K562 (cell line): ENCODE measurements around the gene WNK1. TPM values are rescaled to one million over a fixed set of nuclear protein-coding genes. Genes with fewer than 3 reads are reported as not detected.

Experiments used
- CXXC5 ChIP-seq: fragments of 250-450 bp; sonication (Bioruptor Pico); IDR thresholded peaks from 2 replicates; pipeline ENCODE4 v1.8.0; 2022; ENCODE audit warnings: inconsistent platforms, mild to moderate bottlenecking, moderate library complexity
- HMG20B ChIP-seq: fragments of 250-450 bp; sonication (Bioruptor Pico); IDR thresholded peaks from 2 replicates; pipeline ENCODE4 v1.5.0; 2021; ENCODE audit warnings: mild to moderate bottlenecking
- KDM5B ChIP-seq: fragments of 200-600 bp; sonication (generic); IDR thresholded peaks from 2 replicates; pipeline ENCODE4 v1.6.1; 2012; ENCODE audit warnings: low read depth, mild to moderate bottlenecking, moderate library complexity, low read length, control low read depth, inconsistent platforms; ENCODE audit not compliant: insufficient replicate concordance
- SRSF3 ChIP-seq: fragments of 200-400 bp; formaldehyde crosslinking; IDR thresholded peaks from 2 replicates; pipeline ENCODE4 v1.6.1; 2016; ENCODE audit warnings: mild to moderate bottlenecking, low read length, moderate library complexity; ENCODE audit not compliant: insufficient read depth
- TBL1XR1 ChIP-seq, 2 experiments: IDR thresholded peaks; 2 replicates each; pipeline ENCODE4 v1.6.1; 2012; ENCODE audit warnings: improper control_type of control experiment in 2 of 2, low read length in 2 of 2, mild to moderate bottlenecking in 1 of 2
- ZBTB7A ChIP-seq: IDR thresholded peaks from 2 replicates; pipeline ENCODE4 v1.6.1; 2011; ENCODE audit warnings: low read depth, mild to moderate bottlenecking, low read length, moderate library complexity, borderline replicate concordance; ENCODE audit not compliant: control insufficient read depth
- ZC3H4 ChIP-seq: sonication (generic); formaldehyde crosslinking; IDR thresholded peaks from 2 replicates; pipeline ENCODE4 v1.9.0; 2021; ENCODE audit warnings: missing genetic modification reagents, borderline replicate concordance
- polyA plus RNA-seq, 8 experiments: library from polyadenylated mRNA; depleted of rRNA in 4 of 8; stranded (reverse) in 5 of 8; unstranded in 3 of 8; fragments of >200 nt; fragmentation: Nextera tagmentation in 2 of 8; fragmentation: Illumina TruSeq in 1 of 8; extraction: Ambion mirVana in 2 of 8; extraction: Trizol in 1 of 8; gene quantifications; 2 replicates each; pipeline versions ENCODE4 v1.2.1 to v1.2.3, GENCODE V29; 2011 to 2014; ENCODE audit warnings: inconsistent platforms in 1 of 8, missing spikeins in 1 of 8
- total RNA-seq, 7 experiments: library from RNA; depleted of rRNA in 6 of 7; stranded (reverse); fragments of >200 nt in 6 of 7; fragmentation: Illumina TruSeq in 2 of 7; extraction: Trizol in 2 of 7; gene quantifications; 2 replicates each; pipeline versions ENCODE4 v1.2.1 to v1.2.3, GENCODE V29; 2011 to 2021; ENCODE audit warnings: low replicate concordance in 1 of 7
- TF ChIP-seq, protein P1 (sequence below), 2 experiments: fragments of 450-650 bp; IDR thresholded peaks; 2 replicates each; pipeline ENCODE4 v1.6.1; 2016; ENCODE audit warnings: mild to moderate bottlenecking in 2 of 2, borderline replicate concordance in 1 of 2, low read depth in 1 of 2, moderate library complexity in 1 of 2
- TF ChIP-seq, protein P2 (sequence below): fragments of 250-450 bp; sonication (Bioruptor Pico); IDR thresholded peaks from 2 replicates; pipeline ENCODE4 v1.4.0; 2020; ENCODE audit warnings: mild to moderate bottlenecking, moderate library complexity
- TF ChIP-seq, protein P3 (sequence below): fragments of 250-450 bp; sonication (Bioruptor Pico); IDR thresholded peaks from 2 replicates; pipeline ENCODE4 v1.8.0; 2021; ENCODE audit warnings: mild to moderate bottlenecking, moderate library complexity

Gene WNK1
- total and polyA plus RNA-seq, 9 of the 15 experiments (the other 6 are each of a cell fraction or from before 2014, with no cell fraction given) = 4.3 to 73.9 (median 31.0) TPM

DNA sequence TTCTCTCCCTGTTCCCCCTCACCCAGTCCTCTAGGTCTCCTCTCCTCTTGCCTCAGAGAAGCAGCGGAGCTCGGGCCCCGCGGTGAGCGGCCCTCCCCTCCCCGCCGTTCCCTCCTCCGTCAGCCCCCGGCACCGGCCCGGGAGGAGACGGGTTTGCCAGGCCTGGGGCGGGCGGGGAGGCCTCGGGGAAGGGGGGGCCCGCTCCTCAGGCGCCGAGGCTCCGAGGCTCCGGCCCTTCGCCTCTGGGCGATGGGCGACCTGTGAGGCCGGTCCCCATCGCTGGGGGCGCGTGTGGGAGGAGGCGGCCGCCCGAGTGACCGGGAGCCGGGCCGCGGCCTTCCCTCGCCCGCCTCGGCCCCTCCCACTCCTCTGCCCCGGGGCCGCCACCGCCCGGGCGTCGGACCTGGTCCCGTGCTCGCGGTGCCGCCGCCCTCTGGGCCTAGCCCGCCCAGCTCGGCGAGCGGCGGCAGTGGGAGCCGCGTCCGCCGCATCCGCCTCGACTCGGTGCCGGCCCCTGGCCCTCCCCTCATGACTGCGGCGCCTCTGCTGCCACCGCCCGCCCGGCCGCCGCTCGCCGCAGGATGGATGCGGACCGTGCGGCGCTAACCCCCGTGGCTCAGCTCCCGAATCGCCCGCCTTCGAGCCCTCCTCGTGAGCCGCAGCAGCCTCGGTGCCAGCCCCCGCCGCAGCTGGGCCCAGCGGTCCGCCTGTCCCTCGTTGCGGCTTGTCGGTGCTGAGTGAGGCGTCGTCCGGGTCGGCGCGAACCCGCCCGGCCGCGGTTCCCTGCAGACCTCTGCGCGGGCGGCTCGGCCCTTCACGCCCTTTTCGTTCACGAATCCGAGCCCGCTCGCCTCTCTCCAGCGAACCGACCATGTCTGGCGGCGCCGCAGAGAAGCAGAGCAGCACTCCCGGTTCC lies 574 bp downstream of the WNK1 start (continued):
- TF ChIP-seq, protein P1, sequence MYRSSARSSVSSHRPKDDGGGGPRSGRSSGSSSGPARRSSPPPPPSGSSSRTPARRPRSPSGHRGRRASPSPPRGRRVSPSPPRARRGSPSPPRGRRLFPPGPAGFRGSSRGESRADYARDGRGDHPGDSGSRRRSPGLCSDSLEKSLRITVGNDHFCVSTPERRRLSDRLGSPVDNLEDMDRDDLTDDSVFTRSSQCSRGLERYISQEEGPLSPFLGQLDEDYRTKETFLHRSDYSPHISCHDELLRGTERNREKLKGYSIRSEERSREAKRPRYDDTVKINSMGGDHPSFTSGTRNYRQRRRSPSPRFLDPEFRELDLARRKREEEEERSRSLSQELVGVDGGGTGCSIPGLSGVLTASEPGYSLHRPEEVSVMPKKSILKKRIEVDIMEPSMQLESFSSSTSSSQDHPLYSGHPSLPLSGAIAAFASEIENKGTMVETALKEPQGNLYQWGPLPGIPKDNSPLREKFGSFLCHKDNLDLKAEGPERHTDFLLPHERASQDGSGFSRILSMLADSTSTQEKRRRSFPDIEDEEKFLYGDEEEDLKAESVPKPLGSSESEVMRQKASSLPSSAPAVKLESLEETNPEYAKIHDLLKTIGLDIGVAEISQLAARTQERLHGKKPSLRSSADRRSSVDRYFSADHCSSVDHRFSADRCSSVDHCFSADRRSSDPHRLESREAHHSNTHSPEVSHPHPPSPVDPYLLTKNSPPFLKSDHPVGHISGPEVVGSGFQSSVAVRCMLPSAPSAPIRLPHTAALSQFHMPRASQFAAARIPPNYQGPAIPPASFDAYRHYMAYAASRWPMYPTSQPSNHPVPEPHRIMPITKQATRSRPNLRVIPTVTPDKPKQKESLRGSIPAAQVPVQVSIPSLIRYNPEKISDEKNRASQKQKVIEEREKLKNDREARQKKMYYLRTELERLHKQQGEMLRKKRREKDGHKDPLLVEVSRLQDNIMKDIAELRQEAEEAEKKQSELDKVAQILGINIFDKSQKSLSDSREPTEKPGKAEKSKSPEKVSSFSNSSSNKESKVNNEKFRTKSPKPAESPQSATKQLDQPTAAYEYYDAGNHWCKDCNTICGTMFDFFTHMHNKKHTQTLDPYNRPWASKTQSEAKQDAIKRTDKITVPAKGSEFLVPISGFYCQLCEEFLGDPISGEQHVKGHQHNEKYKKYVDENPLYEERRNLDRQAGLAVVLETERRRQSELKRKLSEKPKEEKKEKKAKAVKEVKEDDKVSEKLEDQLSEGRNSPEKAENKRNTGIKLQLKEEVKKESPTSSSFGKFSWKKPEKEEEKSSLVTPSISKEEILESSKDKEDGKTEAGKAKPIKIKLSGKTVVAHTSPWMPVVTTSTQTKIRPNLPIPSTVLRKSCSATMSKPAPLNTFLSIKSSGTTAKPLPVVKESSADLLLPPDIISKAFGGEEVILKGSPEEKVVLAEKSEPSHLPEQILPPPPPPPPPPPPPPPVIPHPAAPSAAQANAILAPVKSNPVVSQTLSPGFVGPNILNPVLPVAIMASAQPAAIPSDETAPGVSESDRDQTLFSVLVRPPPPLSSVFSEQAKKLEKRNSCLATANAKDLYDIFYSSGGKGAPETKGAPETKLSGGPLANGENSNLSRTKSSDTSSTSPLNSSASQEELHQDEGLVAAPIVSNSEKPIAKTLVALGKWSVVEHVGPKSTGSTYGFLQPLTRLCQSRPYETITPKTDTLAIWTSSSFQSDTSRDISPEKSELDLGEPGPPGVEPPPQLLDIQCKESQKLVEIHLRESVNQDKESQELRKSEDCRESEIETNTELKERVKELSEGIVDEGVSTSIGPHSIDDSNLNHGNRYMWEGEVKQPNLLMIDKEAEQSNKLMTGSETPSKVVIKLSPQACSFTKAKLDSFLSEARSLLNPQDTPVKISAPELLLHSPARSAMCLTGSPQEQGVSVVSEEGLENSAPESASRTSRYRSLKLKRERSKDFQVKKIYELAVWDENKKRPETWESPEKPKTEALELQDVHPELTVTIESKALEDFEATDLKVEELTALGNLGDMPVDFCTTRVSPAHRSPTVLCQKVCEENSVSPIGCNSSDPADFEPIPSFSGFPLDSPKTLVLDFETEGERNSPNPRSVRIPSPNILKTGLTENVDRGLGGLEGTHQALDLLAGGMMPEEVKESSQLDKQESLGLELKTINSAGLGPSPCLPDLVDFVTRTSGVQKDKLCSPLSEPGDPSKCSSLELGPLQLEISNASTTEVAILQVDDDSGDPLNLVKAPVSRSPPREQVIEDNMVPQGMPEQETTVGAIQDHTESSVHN (IDR thresholded peaks at IDR 0.05; ENCODE audit: borderline replicate concordance in 1 of 2, low read depth in 1 of 2) = no peak
- no peak for TF ChIP-seq TBL1XR1 (IDR thresholded peaks at IDR 0.05; ENCODE audit: low read length in 2 of 2)
- no peak; the same call in 1 of the 2 replicates for TF ChIP-seq ZC3H4
- TF ChIP-seq ZBTB7A = no peak; the same call in 1 of the 2 replicates
- no peak for TF ChIP-seq KDM5B
- no peak for TF ChIP-seq SRSF3
- peak; percentile 70 for TF ChIP-seq CXXC5 (CRISPR knock-in tag)
- TF ChIP-seq HMG20B (CRISPR knock-in tag) = no peak
- TF ChIP-seq, protein P2, sequence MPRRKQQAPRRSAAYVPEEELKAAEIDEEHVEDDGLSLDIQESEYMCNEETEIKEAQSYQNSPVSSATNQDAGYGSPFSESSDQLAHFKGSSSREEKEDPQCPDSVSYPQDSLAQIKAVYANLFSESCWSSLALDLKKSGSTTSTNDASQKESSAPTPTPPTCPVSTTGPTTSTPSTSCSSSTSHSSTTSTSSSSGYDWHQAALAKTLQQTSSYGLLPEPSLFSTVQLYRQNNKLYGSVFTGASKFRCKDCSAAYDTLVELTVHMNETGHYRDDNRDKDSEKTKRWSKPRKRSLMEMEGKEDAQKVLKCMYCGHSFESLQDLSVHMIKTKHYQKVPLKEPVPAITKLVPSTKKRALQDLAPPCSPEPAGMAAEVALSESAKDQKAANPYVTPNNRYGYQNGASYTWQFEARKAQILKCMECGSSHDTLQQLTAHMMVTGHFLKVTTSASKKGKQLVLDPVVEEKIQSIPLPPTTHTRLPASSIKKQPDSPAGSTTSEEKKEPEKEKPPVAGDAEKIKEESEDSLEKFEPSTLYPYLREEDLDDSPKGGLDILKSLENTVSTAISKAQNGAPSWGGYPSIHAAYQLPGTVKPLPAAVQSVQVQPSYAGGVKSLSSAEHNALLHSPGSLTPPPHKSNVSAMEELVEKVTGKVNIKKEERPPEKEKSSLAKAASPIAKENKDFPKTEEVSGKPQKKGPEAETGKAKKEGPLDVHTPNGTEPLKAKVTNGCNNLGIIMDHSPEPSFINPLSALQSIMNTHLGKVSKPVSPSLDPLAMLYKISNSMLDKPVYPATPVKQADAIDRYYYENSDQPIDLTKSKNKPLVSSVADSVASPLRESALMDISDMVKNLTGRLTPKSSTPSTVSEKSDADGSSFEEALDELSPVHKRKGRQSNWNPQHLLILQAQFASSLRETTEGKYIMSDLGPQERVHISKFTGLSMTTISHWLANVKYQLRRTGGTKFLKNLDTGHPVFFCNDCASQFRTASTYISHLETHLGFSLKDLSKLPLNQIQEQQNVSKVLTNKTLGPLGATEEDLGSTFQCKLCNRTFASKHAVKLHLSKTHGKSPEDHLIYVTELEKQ (CRISPR knock-in tag) = no peak
- TF ChIP-seq, protein P3, sequence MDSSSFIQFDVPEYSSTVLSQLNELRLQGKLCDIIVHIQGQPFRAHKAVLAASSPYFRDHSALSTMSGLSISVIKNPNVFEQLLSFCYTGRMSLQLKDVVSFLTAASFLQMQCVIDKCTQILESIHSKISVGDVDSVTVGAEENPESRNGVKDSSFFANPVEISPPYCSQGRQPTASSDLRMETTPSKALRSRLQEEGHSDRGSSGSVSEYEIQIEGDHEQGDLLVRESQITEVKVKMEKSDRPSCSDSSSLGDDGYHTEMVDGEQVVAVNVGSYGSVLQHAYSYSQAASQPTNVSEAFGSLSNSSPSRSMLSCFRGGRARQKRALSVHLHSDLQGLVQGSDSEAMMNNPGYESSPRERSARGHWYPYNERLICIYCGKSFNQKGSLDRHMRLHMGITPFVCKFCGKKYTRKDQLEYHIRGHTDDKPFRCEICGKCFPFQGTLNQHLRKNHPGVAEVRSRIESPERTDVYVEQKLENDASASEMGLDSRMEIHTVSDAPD (CRISPR knock-in tag) = no peak
